HG03439 (cell line): ENCODE data around the gene PLAGL1.
A peak's percentile ranks its signal among the peaks of the same experiment; 100 is the strongest.
"Not testable (repeated sequence)": the region's sequence is repeated elsewhere in the genome, so short reads cannot be mapped to it uniquely, and the experiment has no call there.

Experiments used
- ATAC-seq: cut with Tn5 transposase; IDR thresholded peaks from one replicate; pipeline ENCODE4 v1.9.1; 2021; ENCODE audit warnings: mild to moderate bottlenecking, moderate library complexity; ENCODE audit not compliant: unreplicated experiment

Gene PLAGL1

DNA sequence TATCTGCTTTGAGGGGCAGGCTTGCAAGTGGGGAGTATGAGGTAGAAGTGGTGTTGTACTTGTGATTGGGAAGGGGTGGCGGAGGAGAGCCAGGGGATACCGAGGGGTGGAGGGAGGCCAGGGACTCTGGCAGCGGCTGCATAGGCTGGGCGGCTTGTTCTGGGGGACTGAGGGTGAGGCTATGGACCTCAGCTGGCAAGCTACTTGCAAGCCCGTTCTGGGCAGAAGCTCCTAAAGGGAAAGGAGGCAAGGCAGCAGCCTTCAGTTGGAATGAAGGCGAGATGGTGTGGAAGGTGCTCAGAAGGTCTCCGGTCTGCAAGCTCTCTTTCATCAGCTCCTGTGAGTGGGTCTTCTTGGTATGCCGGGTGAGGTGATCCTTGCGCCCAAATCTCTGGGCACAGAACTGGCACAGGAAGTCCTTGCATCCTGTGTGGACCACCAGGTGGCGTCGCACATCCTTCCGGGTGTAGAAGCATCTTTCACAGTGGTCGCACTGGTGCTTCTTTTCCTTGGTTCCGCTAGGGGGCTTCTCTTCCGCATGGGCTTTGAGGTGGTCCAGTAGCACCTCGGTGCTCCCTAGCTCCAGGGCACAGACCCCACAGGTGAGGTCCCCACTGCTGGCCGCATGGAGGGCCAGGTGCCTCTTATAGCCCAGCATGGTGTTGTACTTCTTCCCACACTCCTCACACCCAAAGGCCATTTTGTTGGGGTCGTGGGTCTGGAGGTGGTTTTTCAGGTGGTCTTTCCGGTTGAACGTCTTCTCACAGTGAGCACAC lies 66.0 kb downstream of the PLAGL1 start:
- ATAC-seq: no peak

DNA sequence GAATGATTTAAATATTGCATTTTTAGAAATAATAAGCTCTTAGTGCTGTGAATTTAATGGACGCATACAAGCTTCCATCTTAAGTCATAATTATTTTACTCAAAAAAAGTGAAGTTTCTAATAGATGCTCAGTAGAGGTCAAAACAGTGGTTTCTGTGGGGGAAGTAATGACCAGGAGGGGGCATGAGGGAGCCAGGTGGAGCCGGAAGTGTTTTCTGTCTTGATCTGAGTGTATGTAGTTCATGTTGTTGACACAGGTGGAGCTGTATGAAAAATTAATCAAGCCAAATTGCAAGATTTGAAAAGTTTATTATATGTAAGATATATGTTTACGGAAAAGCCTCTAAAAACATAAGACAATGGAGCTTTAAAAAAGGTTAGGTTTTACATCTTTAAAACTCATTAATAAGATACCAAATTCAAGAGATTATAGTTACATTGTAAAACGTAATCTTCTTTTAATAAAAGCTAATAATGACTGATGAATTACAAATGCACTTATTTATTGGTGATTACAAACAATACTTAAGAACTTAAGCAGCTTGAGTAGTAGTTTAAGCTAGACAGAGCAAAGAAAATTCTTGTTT lies 68.0 kb downstream of the PLAGL1 start:
- ATAC-seq: peak; percentile 94

GRCh38 chr6:143939364-143939763 lies 68.7 kb downstream of the PLAGL1 start:
- no peak for ATAC-seq

GRCh38 chr6:143937668-143937970 lies 70.4 kb downstream of the PLAGL1 start:
- ATAC-seq: no peak

DNA sequence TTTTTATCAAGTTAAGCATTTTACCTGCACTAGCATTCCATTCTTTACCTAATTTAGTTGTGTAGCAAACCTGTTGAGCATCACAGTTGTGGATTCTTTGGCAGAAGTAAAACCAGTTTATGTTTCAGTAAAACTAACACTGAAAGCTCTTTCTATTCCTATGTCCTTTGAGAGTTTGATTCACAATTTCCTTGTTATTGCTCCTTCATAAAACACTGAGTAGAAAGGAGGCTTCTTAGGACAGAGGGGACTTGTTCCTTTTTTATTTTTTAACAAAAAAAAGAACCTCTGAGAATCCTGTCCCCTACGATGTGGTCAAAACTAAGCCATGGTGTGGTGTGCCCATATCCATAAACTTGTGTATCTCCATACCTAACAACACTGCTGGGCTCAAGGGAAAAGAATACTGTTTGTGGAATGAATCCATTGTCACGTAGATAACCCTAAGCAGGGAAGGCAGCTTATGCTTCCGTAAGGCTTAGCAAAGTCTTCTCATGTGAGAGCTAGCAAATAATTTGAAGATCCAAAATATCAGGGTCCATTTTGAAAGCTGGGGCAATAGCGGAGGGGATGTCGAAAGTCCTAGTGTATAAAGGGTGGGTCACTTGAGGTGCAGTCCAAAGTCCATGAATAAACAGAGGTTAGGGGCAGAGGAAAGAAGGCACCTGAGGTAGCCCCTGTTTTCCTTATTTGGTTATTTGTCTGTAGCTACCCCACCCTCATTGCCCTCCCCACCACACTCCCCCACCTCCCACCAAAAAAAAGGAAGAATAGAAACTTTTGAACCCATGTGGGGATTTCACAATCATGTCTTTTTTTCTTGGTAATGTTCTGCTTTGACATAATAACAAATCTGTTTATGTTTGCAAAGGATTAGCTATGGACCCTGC lies 71.0 kb downstream of the PLAGL1 start:
- no peak for ATAC-seq

DNA sequence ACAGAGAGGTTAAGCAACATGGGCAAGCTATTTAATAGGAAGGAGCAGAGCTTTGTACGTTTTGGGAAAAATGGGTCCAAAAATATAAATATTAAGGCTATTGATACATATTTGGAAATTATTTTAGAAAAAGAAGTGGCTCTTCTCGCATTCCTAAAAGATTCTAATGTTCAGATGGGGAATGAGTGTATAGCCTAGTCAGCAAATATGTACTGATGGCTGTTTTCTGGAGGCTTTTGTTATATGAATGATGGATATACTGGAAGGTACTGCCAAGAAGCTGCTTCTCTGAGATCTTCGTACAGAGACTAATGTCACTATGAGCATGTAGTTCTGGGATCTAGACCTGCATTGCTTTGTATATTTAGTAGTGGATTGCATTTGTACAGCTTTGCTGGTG lies 71.7 kb downstream of the PLAGL1 start:
- ATAC-seq: no peak

GRCh38 chr6:143934867-143935266 lies 73.2 kb downstream of the PLAGL1 start:
- no peak for ATAC-seq

- no peak for ATAC-seq
Measured at GRCh38 chr6:143934331-143934730, 73.7 kb downstream of the PLAGL1 start.

- ATAC-seq: no peak
Measured at GRCh38 chr6:143929975-143930374, 78.1 kb downstream of the PLAGL1 start.

- ATAC-seq: no peak
Measured at GRCh38 chr6:143928853-143929252, 79.2 kb downstream of the PLAGL1 start.

DNA sequence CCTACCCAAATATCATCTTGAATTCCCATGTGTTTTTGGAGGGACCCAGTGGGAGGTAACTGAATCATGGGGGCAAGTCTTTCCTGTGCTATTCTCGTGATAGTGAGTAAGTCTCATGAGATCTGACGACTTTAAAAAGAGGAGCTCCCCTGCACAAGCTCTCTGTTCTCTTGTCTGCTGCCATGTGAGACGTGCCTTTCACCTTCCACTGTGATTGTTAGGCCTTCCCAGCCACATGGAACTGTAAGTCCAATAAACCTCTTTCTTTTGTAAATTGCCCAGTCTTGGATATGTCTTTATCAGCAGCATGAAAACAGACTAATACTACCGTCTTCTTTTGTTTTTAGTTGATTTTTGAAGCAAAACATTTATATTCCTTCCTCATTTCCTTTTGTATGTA lies 91.0 kb downstream of the PLAGL1 start:
- not testable (repeated sequence) for ATAC-seq

- no peak for ATAC-seq
Measured at GRCh38 chr6:143912671-143913070, 95.4 kb downstream of the PLAGL1 start.

- ATAC-seq: no peak
Measured at GRCh38 chr6:143911028-143911427, 97.0 kb downstream of the PLAGL1 start.

GRCh38 chr6:143902827-143903226 lies 105.2 kb downstream of the PLAGL1 start:
- ATAC-seq: no peak

- peak; percentile 97 for ATAC-seq
Measured at GRCh38 chr6:143901885-143902750, 105.9 kb downstream of the PLAGL1 start.

GRCh38 chr6:143900358-143900757 lies 107.7 kb downstream of the PLAGL1 start:
- ATAC-seq: no peak

DNA sequence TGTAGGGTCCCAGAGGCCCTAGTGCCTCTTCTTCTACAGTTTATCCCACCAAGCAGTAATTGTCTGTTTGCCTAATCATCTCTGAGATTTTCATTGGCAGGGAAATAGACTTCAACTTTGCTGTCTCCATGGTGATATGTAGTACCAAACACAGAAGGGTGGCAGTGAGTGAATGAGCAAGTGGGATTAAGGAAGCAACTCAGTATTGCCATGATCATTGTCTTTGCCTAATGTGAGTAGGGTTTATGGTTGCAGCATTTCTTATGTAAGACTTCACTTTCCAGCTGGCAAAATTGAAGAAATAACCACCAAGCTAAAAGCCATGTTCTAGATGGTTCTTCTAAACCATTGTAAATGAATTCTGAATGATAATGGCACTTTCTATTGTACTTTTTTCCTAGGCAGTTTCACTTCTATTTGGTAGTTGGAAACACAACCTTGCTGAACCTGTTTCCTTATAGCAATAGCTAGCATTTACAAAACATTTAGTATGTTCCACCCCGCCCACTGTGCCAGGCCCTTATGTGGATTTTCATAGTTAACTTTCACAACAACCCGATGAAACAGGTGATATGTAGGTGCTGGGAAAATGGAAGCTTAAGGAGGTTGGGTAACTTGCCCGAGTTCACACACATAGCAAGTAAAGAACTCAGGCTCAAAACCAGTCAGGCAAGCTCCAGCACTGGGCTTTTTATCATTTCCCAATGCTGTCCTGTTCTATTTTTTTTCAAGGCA lies 111.8 kb downstream of the PLAGL1 start:
- ATAC-seq: no peak

DNA sequence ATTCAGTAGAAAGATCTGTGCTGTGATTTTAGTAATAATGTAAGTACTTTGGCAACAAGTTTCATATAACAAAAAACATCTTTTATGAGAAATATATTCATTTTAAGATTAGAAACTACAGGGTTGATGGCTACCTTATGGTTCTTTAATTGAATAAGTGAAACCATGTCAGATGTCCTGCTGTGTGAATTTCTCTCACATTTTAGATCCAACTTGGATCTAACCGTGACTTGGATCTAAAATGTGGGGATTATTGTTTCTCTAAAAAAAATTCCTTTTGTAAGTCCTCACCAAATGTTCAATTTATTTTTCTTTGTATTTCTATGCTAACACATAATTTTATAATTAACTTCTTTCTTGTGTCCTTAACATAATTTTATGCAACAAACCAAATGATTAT lies 113.4 kb downstream of the PLAGL1 start:
- no peak for ATAC-seq
